Measurements from ENCODE around the gene TRAF4.

DNA sequence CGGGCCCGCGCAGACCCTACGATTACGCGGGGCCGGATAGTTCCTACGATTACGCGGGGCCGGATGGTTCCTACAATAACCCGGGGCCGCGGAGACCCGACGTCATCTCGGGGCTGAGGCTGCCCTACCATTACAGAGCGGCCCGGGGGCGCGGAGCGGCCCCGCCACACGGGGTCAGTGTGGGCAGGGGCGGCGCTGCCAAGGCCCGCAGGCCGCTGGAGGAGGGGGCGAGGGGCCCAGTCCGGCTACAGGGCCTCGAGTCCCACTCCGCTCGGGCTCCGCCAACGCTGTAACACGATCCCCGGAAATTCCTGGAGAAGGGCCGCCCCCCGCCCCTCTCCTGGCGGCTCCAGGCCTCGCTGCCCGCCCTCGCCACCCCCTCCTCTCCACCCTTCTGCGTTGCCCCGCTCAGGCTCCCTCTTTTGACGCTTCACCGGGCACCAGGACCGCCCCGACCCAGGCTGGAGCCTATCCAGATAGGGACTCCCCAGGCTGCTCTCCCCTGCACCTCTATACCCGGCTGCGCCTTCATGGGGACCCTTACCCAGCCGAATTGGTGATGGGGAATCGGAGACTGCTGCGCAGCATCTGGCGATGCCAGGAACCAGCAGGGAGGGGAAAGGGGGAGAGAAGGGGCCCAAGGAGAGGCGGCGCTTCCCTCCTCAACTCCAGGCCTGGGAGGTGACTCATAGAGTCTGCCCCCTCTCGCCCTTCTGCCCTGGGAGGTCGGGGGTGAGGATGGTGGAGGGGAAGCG lies 26.1 kb upstream of the TRAF4 start, which contains the start of gene RAB34:
- TF ChIP-seq, protein P1, sequence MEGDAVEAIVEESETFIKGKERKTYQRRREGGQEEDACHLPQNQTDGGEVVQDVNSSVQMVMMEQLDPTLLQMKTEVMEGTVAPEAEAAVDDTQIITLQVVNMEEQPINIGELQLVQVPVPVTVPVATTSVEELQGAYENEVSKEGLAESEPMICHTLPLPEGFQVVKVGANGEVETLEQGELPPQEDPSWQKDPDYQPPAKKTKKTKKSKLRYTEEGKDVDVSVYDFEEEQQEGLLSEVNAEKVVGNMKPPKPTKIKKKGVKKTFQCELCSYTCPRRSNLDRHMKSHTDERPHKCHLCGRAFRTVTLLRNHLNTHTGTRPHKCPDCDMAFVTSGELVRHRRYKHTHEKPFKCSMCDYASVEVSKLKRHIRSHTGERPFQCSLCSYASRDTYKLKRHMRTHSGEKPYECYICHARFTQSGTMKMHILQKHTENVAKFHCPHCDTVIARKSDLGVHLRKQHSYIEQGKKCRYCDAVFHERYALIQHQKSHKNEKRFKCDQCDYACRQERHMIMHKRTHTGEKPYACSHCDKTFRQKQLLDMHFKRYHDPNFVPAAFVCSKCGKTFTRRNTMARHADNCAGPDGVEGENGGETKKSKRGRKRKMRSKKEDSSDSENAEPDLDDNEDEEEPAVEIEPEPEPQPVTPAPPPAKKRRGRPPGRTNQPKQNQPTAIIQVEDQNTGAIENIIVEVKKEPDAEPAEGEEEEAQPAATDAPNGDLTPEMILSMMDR (IDR thresholded peaks at IDR 0.05) = peak; percentile 32 to 34 (median 33)
- peak; percentile 5 for TF ChIP-seq POLR2A (IDR thresholded peaks at IDR 0.05; ENCODE audit: low read depth)
- TF ChIP-seq EP300 (IDR thresholded peaks at IDR 0.05) = no peak
- peak; percentile 44 to 82 for TF ChIP-seq POLR2AphosphoS5 (IDR thresholded peaks at IDR 0.05)
